IMR-90 (cell line): ENCODE measurements around the gene CCDC60. TPM values are rescaled to one million over a fixed set of nuclear protein-coding genes. Genes with fewer than 3 reads are reported as not detected.

Experiments used
- ATAC-seq: fragments of 200-7000 bp; cut with Tn5 transposase; 2 replicates; pipeline ENCODE4 v1.9.1; 2020; ENCODE audit warnings: low read depth, mild to moderate bottlenecking, moderate library complexity
- BruUV-seq: library from RNA; stranded (reverse); fragments of 400-500 nt; replicated peaks from 2 replicates; lab custom pipeline; 2021; lab: Mats Ljungman, UMichigan
- CTCF ChIA-PET: fragments of 300-600 bp; formaldehyde crosslinking; extraction: SDS; loops from one replicate; lab custom pipeline; 2021; ENCODE audit warnings: antibody characterized with exemption; lab: Yijun Ruan, JAX
- POLR2A ChIA-PET: fragments of 300-600 bp; sonication (Branson Sonifier 250); formaldehyde crosslinking; loops from one replicate; lab custom pipeline; 2022; ENCODE audit warnings: antibody characterized with exemption; ENCODE audit not compliant: unreplicated experiment; lab: Charles Lee
- DNase-seq: peaks from one replicate; pipeline ENCODE4 v3.0.0; 2013
- H2AFZ ChIP-seq: replicated peaks from 2 replicates; pipeline ENCODE3; 2013; ENCODE audit warnings: low read length, mild to moderate bottlenecking; ENCODE audit not compliant: poor library complexity
- H2AK5ac ChIP-seq: 2 replicates; pipeline ENCODE4 v1.6.1; 2013; ENCODE audit warnings: low read depth, low read length, inconsistent platforms
- H2AK9ac ChIP-seq: replicated peaks from 2 replicates; pipeline ENCODE3; 2013; ENCODE audit warnings: mild to moderate bottlenecking, low read depth, low read length, moderate library complexity; ENCODE audit not compliant: poor library complexity
- H2BK120ac ChIP-seq: 2 replicates; pipeline ENCODE4 v1.6.1; 2013; ENCODE audit warnings: low read depth, low read length, inconsistent platforms
- H2BK15ac ChIP-seq: 3 replicates; pipeline ENCODE4 v1.6.1; 2013; ENCODE audit warnings: low read depth, low read length, inconsistent platforms
- H2BK20ac ChIP-seq: 2 replicates; pipeline ENCODE4 v1.6.1; 2013; ENCODE audit warnings: low read depth, mild to moderate bottlenecking, inconsistent platforms, low read length, moderate library complexity
- H2BK5ac ChIP-seq: 2 replicates; pipeline ENCODE4 v1.6.1; 2013; ENCODE audit warnings: mild to moderate bottlenecking, low read depth, low read length, inconsistent platforms; ENCODE audit not compliant: poor library complexity, severe bottlenecking
- H3K14ac ChIP-seq: replicated peaks from 2 replicates; pipeline ENCODE4 v1.6.1; 2013; ENCODE audit warnings: low read depth, low read length, inconsistent platforms
- H3K18ac ChIP-seq: 2 replicates; pipeline ENCODE4 v1.6.1; 2013; ENCODE audit warnings: low read depth, low read length, control low read depth
- H3K23ac ChIP-seq: 2 replicates; pipeline ENCODE4 v1.6.1; 2013; ENCODE audit warnings: low read depth, low read length, inconsistent platforms
- H3K27ac ChIP-seq: 2 replicates; pipeline ENCODE4 v1.5.1; 2013; ENCODE audit warnings: mild to moderate bottlenecking, control low read depth, low read length; ENCODE audit not compliant: insufficient read depth
- H3K27me3 ChIP-seq: 2 replicates; pipeline ENCODE4 v1.6.1; 2013; ENCODE audit warnings: low read length; ENCODE audit not compliant: control insufficient read depth, insufficient read depth
- H3K36me3 ChIP-seq: 2 replicates; pipeline ENCODE4 v1.6.1; 2013; ENCODE audit warnings: low read length, mixed read lengths; ENCODE audit not compliant: control insufficient read depth, insufficient read depth
- H3K4ac ChIP-seq: 2 replicates; pipeline ENCODE4 v1.6.1; 2013; ENCODE audit warnings: low read depth, low read length, inconsistent platforms
- H3K4me1 ChIP-seq: 2 replicates; pipeline ENCODE4 v1.6.1; 2013; ENCODE audit warnings: low read length, mixed read lengths; ENCODE audit not compliant: control insufficient read depth, insufficient read depth
- H3K4me2 ChIP-seq: 2 replicates; pipeline ENCODE4 v1.6.1; 2013; ENCODE audit warnings: low read depth, mild to moderate bottlenecking, control low read depth, low read length, moderate library complexity
- H3K4me3 ChIP-seq: 2 replicates; pipeline ENCODE4 v1.5.1; 2013; ENCODE audit warnings: low read depth, mild to moderate bottlenecking, control low read depth, low read length, moderate library complexity; ENCODE audit not compliant: insufficient read depth
- H3K56ac ChIP-seq: 2 replicates; pipeline ENCODE4 v1.6.1; 2013; ENCODE audit warnings: low read length, inconsistent platforms; ENCODE audit not compliant: insufficient read depth; ENCODE audit errors: extremely low read depth
- H3K79me1 ChIP-seq, 2 experiments: 2 replicates each; pipeline ENCODE4 v1.6.1; 2013; ENCODE audit warnings: low read length in 2 of 2, inconsistent platforms in 1 of 2, low read depth in 1 of 2
- H3K9ac ChIP-seq: 2 replicates; pipeline ENCODE4 v1.6.1; 2013; ENCODE audit warnings: low read depth, low read length, control low read depth
- H3K9me1 ChIP-seq: 2 replicates; pipeline ENCODE4 v1.6.1; 2013; ENCODE audit warnings: low read length, inconsistent platforms; ENCODE audit not compliant: insufficient read depth
- H3K9me3 ChIP-seq: 2 replicates; pipeline ENCODE4 v1.6.1; 2013; ENCODE audit warnings: low read length; ENCODE audit not compliant: control insufficient read depth, insufficient read depth
- H4K20me1 ChIP-seq: 2 replicates; pipeline ENCODE4 v1.6.1; 2013; ENCODE audit warnings: low read length, inconsistent platforms; ENCODE audit not compliant: insufficient read depth
- H4K5ac ChIP-seq: 2 replicates; pipeline ENCODE4 v1.6.1; 2013; ENCODE audit warnings: mild to moderate bottlenecking, low read depth, low read length, control low read depth
- H4K8ac ChIP-seq, 2 experiments: 2 replicates each; pipeline ENCODE4 v1.6.1; 2013; ENCODE audit warnings: low read depth in 2 of 2, low read length in 2 of 2, control low read depth in 1 of 2, inconsistent platforms in 1 of 2
- H4K91ac ChIP-seq: 2 replicates; pipeline ENCODE4 v1.6.1; 2013; ENCODE audit warnings: low read depth, low read length, inconsistent platforms; ENCODE audit not compliant: insufficient read depth
- FOS ChIP-seq: fragments of 150-350 bp; IDR thresholded peaks from 2 replicates; pipeline ENCODE4 v1.6.1; 2016; ENCODE audit warnings: low read depth, low read length
- POLR2A ChIP-seq: IDR thresholded peaks from 2 replicates; pipeline ENCODE4 v1.6.1; 2012; ENCODE audit warnings: mild to moderate bottlenecking, low read depth, low read length
- RAD21 ChIP-seq: IDR thresholded peaks from 2 replicates; pipeline ENCODE4 v1.6.1; 2012; ENCODE audit warnings: low read length, improper control_type of control experiment
- RCOR1 ChIP-seq: IDR thresholded peaks from 2 replicates; pipeline ENCODE4 v1.6.1; 2012; ENCODE audit warnings: mild to moderate bottlenecking, low read length, improper control_type of control experiment; ENCODE audit not compliant: insufficient replicate concordance
- SMC3 ChIP-seq: fragments of 150-350 bp; IDR thresholded peaks from 2 replicates; pipeline ENCODE4 v1.6.1; 2016; ENCODE audit warnings: low read depth, mild to moderate bottlenecking, antibody characterized with exemption, low read length, moderate library complexity
- USF2 ChIP-seq: fragments of 150-350 bp; IDR thresholded peaks from 2 replicates; pipeline ENCODE4 v1.6.1; 2017; ENCODE audit warnings: mild to moderate bottlenecking, antibody characterized with exemption, low read length, low read depth
- WGBS, 2 experiments: methylation state at CpG; one replicate each; pipeline versions ENCODE4 v1.1.5 to v1.1.7; 2013; ENCODE audit warnings: missing lambda C conversion rate in 2 of 2; ENCODE audit not compliant: insufficient read length in 1 of 2; ENCODE audit errors: extremely low coverage in 2 of 2; 5-methylcytosine and 5-hydroxymethylcytosine counted together
- dilution Hi-C: fragments of 300-500 bp; cut with HindIII; formaldehyde crosslinking; loops from one replicate; pipeline ENCODE4 v1.14.3; 2018; ENCODE audit warnings: low sequenced_read_pairs; ENCODE audit not compliant: unreplicated experiment
- in situ Hi-C: fragments of 300-500 bp; cut with MboI; formaldehyde crosslinking; loops from 3 replicates; pipeline ENCODE4 v1.14.3; 2019; ENCODE audit warnings: low sequenced_read_pairs, inconsistent platforms, mixed read lengths
- intact Hi-C: fragments of 100-400 bp; cut with micrococcal nuclease; formaldehyde crosslinking; loops from 2 replicates; pipeline ENCODE4 v1.10.0; 2022
- polyA plus RNA-seq, 3 experiments: library from polyadenylated mRNA; depleted of rRNA; stranded (reverse); fragments of >200 nt; gene quantifications; 2 replicates each; pipeline ENCODE4 v1.2.3, GENCODE V29; 2012; ENCODE audit warnings: low replicate concordance in 1 of 3
- total RNA-seq: library from RNA; depleted of rRNA; stranded (reverse); fragments of >200 nt; gene quantifications from 2 replicates; pipeline ENCODE4 v1.2.3, GENCODE V29; 2012
- TF ChIP-seq, protein P1 (sequence below): fragments of 150-350 bp; IDR thresholded peaks from 2 replicates; pipeline ENCODE4 v1.6.1; 2016; ENCODE audit warnings: low read depth, mild to moderate bottlenecking, low read length, moderate library complexity, borderline replicate concordance

The CCDC60 gene
- total and polyA plus RNA-seq, 2 of the 4 experiments (the other 2 are of a cell fraction), result not detected

GRCh38 chr12:119440803-119441360 is 106.4 kb downstream of the CCDC60 start:
- H3K9me3 ChIP-seq, result peaks cover 12% of the 10 kb centered on the region; the same call in 1 of the 2 replicates
- H3K56ac ChIP-seq, result no peak overlapping the region
- TF ChIP-seq, protein P1, sequence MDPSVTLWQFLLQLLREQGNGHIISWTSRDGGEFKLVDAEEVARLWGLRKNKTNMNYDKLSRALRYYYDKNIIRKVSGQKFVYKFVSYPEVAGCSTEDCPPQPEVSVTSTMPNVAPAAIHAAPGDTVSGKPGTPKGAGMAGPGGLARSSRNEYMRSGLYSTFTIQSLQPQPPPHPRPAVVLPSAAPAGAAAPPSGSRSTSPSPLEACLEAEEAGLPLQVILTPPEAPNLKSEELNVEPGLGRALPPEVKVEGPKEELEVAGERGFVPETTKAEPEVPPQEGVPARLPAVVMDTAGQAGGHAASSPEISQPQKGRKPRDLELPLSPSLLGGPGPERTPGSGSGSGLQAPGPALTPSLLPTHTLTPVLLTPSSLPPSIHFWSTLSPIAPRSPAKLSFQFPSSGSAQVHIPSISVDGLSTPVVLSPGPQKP, result no peak
- no peak for TF ChIP-seq RAD21
- no peak for TF ChIP-seq RCOR1
- TF ChIP-seq POLR2A, result no peak
- no peak for TF ChIP-seq USF2
- no peak for TF ChIP-seq FOS
- TF ChIP-seq SMC3, result no peak
- ATAC-seq (no peak), DNase-seq (no peak)
- H3K14ac ChIP-seq, result no peak overlapping the region
- H3K4me1 ChIP-seq, result no peaks in the 10 kb centered on the region
- dilution Hi-C loops (no loop called here), intact Hi-C loops (no loop called here), in situ Hi-C loops (no loop called here)
- H2BK120ac ChIP-seq, result no peak overlapping the region
- H3K4me3 ChIP-seq, result no peak overlapping the region
- H3K18ac ChIP-seq, result no peak overlapping the region
- no peak overlapping the region for H2AK5ac ChIP-seq
- H2BK5ac ChIP-seq, result no peak overlapping the region
- ChIA-PET CTCF (no interaction called here), POLR2A (interaction anchor here (0.6 kb wide), 1 partner anchor 60 kb away, joined by 3 read pairs; no protein-coding TSS in a partner anchor)
- H3K27ac ChIP-seq, result no peak overlapping the region
- H2BK15ac ChIP-seq, result no peak overlapping the region
- no CpG with 5 or more reads among the region's 6 CpGs for WGBS, 2 experiments
- no peaks in the 10 kb centered on the region for H3K9me1 ChIP-seq
- no peaks in the 10 kb centered on the region for H3K79me1 ChIP-seq
- H2AFZ ChIP-seq, result no peak overlapping the region
- H4K5ac ChIP-seq, result no peak overlapping the region
- no peak overlapping the region for H3K9ac ChIP-seq
- no peak overlapping the region for H2AK9ac ChIP-seq
- no peak overlapping the region for H2BK20ac ChIP-seq
- no peak overlapping the region for H4K91ac ChIP-seq
- no peak overlapping the region for H3K4me2 ChIP-seq
- no peaks in the 10 kb centered on the region for H3K36me3 ChIP-seq
- no peak overlapping the region for H3K4ac ChIP-seq
- no peak overlapping the region for H3K23ac ChIP-seq
- no peak overlapping the region for H4K8ac ChIP-seq
- H3K27me3 ChIP-seq, result no peaks in the 10 kb centered on the region
- BruUV-seq, result no TSS peak
- H4K20me1 ChIP-seq, result no peaks in the 10 kb centered on the region
